Thyroid gland (tissue), 4 donors: ENCODE data around the gene GLP1R.

Experiments
- POLR2A ChIP-seq, 2 donors: fragments of 450-650 bp; IDR thresholded peaks; one replicate each; pipeline ENCODE4 v1.6.1; 2017; ENCODE audit warnings: antibody characterized with exemption in 2 of 2, mild to moderate bottlenecking in 2 of 2, moderate library complexity in 1 of 2
- TF ChIP-seq, protein P1 (sequence below), 6 experiments: fragments of 200-600 bp in 3 of 6; fragments of 450-650 bp in 3 of 6; sonication (generic) in 3 of 6; IDR thresholded peaks; one replicate each; pipeline ENCODE4 v1.5.1; 2016 to 2019; ENCODE audit warnings: antibody characterized with exemption in 6 of 6, mild to moderate bottlenecking in 2 of 6, inconsistent platforms in 1 of 6, moderate library complexity in 1 of 6

DNA sequence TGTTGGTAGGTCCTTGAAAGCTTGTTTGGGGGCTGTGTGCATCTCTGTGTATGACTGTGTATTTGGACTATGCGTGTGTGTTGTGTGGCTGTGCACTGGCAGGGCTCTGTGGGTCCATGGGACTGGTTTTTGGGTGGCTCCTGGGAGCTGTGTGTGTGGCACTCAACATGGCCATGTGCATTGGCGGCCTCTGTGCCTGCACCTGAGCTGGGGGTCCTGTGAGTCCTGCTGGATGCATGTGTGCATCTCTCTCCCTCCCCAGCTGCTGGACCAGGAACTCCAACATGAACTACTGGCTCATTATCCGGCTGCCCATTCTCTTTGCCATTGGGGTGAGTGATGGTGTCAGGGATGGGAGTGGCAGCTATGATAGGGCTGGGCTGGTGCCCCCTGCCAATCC lies 30.1 kb downstream of the GLP1R start:
- TF ChIP-seq, protein P1, sequence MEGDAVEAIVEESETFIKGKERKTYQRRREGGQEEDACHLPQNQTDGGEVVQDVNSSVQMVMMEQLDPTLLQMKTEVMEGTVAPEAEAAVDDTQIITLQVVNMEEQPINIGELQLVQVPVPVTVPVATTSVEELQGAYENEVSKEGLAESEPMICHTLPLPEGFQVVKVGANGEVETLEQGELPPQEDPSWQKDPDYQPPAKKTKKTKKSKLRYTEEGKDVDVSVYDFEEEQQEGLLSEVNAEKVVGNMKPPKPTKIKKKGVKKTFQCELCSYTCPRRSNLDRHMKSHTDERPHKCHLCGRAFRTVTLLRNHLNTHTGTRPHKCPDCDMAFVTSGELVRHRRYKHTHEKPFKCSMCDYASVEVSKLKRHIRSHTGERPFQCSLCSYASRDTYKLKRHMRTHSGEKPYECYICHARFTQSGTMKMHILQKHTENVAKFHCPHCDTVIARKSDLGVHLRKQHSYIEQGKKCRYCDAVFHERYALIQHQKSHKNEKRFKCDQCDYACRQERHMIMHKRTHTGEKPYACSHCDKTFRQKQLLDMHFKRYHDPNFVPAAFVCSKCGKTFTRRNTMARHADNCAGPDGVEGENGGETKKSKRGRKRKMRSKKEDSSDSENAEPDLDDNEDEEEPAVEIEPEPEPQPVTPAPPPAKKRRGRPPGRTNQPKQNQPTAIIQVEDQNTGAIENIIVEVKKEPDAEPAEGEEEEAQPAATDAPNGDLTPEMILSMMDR (IDR thresholded peaks at IDR 0.05): no peak
- no peak for TF ChIP-seq POLR2A (IDR thresholded peaks at IDR 0.05)
